ENCODE measurements around the gene SMARCC2. TPM values are rescaled to one million over a fixed set of nuclear protein-coding genes. Genes with fewer than 3 reads are reported as not detected.

SMARCC2 gene
- total RNA-seq, 1 experiment from 2014 or later: 38.4 TPM

GRCh38 chr12:56143217-56143616 is 46.1 kb downstream of the SMARCC2 start:
- Histone ChIP-seq H3K36me3 (ENCODE audit: low read depth, low read length) (peaks cover 44% of the 10 kb centered on the region), H2AFZ (ENCODE audit: low read length) (no peak overlapping the region), H3K4me3 (ENCODE audit: low read length) (no peak overlapping the region), H3K4me1 (ENCODE audit: insufficient read depth, low read length) (peaks cover 11% of the 10 kb centered on the region), H3K27me3 (ENCODE audit: low read length) (no peaks in the 10 kb centered on the region), H3K9me3 (ENCODE audit: low read length) (no peaks in the 10 kb centered on the region), H3K4me2 (ENCODE audit: low read length) (no peak overlapping the region), H3K79me2 (ENCODE audit: low read length) (no peaks in the 10 kb centered on the region), H3K9ac (ENCODE audit: low read length) (no peak overlapping the region), H4K20me1 (ENCODE audit: low read length) (no peaks in the 10 kb centered on the region), H3K27ac (ENCODE audit: low read length) (no peak overlapping the region), H3K9me2 (replicated peaks; ENCODE audit: low read length) (no peaks in the 10 kb centered on the region), H3F3A (ENCODE audit: low read length, unreplicated experiment) (no peaks in the 10 kb centered on the region)
- ATAC-seq: no peak
- TF ChIP-seq EZH2 (IDR thresholded peaks at IDR 0.05; ENCODE audit: low read length, unreplicated experiment) (no peak), EZH2phosphoT487 (IDR thresholded peaks at IDR 0.05; ENCODE audit: borderline replicate concordance, low read length) (no peak), CTCF (conservative IDR thresholded peaks at IDR 0.05; ENCODE audit: low read depth, low read length) (no peak)
- no TSS peak for BruUV-seq (replicated peaks)
- ChIA-PET CTCF (no interaction called here), POLR2A (ENCODE audit: unreplicated experiment) (no interaction called here)
- DNase-seq: no peak
- intact Hi-C loops (cut with micrococcal nuclease): no loop called here

GRCh38 chr12:56141946-56142784 is 47.1 kb downstream of the SMARCC2 start:
- H3F3A ChIP-seq (ENCODE audit: low read length, unreplicated experiment): no peaks in the 10 kb centered on the region
- intact Hi-C loops (cut with micrococcal nuclease): no loop called here
- no peaks in the 10 kb centered on the region for H3K27me3 ChIP-seq (ENCODE audit: low read length)
- ATAC-seq (no peak), DNase-seq (no peak)
- peaks cover 54% of the 10 kb centered on the region for H3K36me3 ChIP-seq (ENCODE audit: low read depth, low read length)
- H3K9ac ChIP-seq (ENCODE audit: low read length): no peak overlapping the region
- no peaks in the 10 kb centered on the region for H3K9me3 ChIP-seq (ENCODE audit: low read length)
- peaks cover 11% of the 10 kb centered on the region for H3K4me1 ChIP-seq (ENCODE audit: insufficient read depth, low read length)
- no peaks in the 10 kb centered on the region for H3K9me2 ChIP-seq (replicated peaks; ENCODE audit: low read length)
- H3K4me2 ChIP-seq (ENCODE audit: low read length): no peak overlapping the region
- H4K20me1 ChIP-seq (ENCODE audit: low read length): no peaks in the 10 kb centered on the region
- no peak overlapping the region for H3K4me3 ChIP-seq (ENCODE audit: low read length)
- no peak for TF ChIP-seq EZH2 (IDR thresholded peaks at IDR 0.05; ENCODE audit: low read length, unreplicated experiment)
- no peak for TF ChIP-seq CTCF (conservative IDR thresholded peaks at IDR 0.05; ENCODE audit: low read depth, low read length)
- no peak for TF ChIP-seq EZH2phosphoT487 (IDR thresholded peaks at IDR 0.05; ENCODE audit: borderline replicate concordance, low read length)
- BruUV-seq (replicated peaks): no TSS peak
- CTCF ChIA-PET: no interaction called here
- H2AFZ ChIP-seq (ENCODE audit: low read length): no peak overlapping the region
- POLR2A ChIA-PET (ENCODE audit: unreplicated experiment): no interaction called here
- H3K79me2 ChIP-seq (ENCODE audit: low read length): no peaks in the 10 kb centered on the region
- no peak overlapping the region for H3K27ac ChIP-seq (ENCODE audit: low read length)

GRCh38 chr12:56137853-56138571 is 51.3 kb downstream of the SMARCC2 start:
- DNase-seq (no peak), ATAC-seq (no peak)
- H3K4me1 ChIP-seq (ENCODE audit: insufficient read depth, low read length): no peaks in the 10 kb centered on the region
- H3K9me2 ChIP-seq (replicated peaks; ENCODE audit: low read length): no peaks in the 10 kb centered on the region
- ChIA-PET CTCF (no interaction called here), POLR2A (ENCODE audit: unreplicated experiment) (no interaction called here)
- intact Hi-C loops (cut with micrococcal nuclease): no loop called here
- no peaks in the 10 kb centered on the region for H3K27me3 ChIP-seq (ENCODE audit: low read length)
- H3K4me2 ChIP-seq (ENCODE audit: low read length): no peak overlapping the region
- no peaks in the 10 kb centered on the region for H4K20me1 ChIP-seq (ENCODE audit: low read length)
- H3K9me3 ChIP-seq (ENCODE audit: low read length): no peaks in the 10 kb centered on the region
- TF ChIP-seq CTCF (conservative IDR thresholded peaks at IDR 0.05; ENCODE audit: low read depth, low read length) (no peak), EZH2phosphoT487 (IDR thresholded peaks at IDR 0.05; ENCODE audit: borderline replicate concordance, low read length) (no peak), EZH2 (IDR thresholded peaks at IDR 0.05; ENCODE audit: low read length, unreplicated experiment) (no peak)
- no peak overlapping the region for H3K27ac ChIP-seq (ENCODE audit: low read length)
- H3K4me3 ChIP-seq (ENCODE audit: low read length): no peak overlapping the region
- no peak overlapping the region for H2AFZ ChIP-seq (ENCODE audit: low read length)
- BruUV-seq (replicated peaks): TSS peak; percentile 21
- H3K79me2 ChIP-seq (ENCODE audit: low read length): no peaks in the 10 kb centered on the region
- H3K36me3 ChIP-seq (ENCODE audit: low read depth, low read length): peaks cover 56% of the 10 kb centered on the region
- H3F3A ChIP-seq (ENCODE audit: low read length, unreplicated experiment): no peaks in the 10 kb centered on the region
- H3K9ac ChIP-seq (ENCODE audit: low read length): no peak overlapping the region
